NB4 (cell line): ENCODE data around the gene ANKRD7.

ENCODE experiments used
- DNase-seq: peaks from one replicate; pipeline ENCODE4 v3.0.0; 2010; ENCODE audit warnings: low read depth
- H3K4me3 ChIP-seq: one replicate; pipeline ENCODE4 v1.5.1; 2011; ENCODE audit warnings: mild to moderate bottlenecking, low read depth, low read length, moderate library complexity
- CTCF ChIP-seq: IDR thresholded peaks from one replicate; pipeline ENCODE4 v1.5.1; 2012; ENCODE audit warnings: low read depth, low read length
- MAX ChIP-seq: IDR thresholded peaks from 2 replicates; pipeline ENCODE4 v1.6.1; 2011; ENCODE audit warnings: low read depth, low read length
- MYC ChIP-seq: IDR thresholded peaks from 2 replicates; pipeline ENCODE4 v1.6.1; 2011; ENCODE audit warnings: low read depth, low read length
- POLR2A ChIP-seq: IDR thresholded peaks from 2 replicates; pipeline ENCODE4 v1.6.1; 2011; ENCODE audit warnings: mild to moderate bottlenecking; ENCODE audit not compliant: insufficient read length; ENCODE audit errors: extremely low read depth

Gene ANKRD7

GRCh38 chr7:118224521-118224920, at the start of gene ANKRD7:
ANKRD7 (plus strand) TSS chr7:118224704; CDS start chr7:118224831, 127 bp downstream.
- TF ChIP-seq CTCF (no peak), MYC (no peak)
- no peak within 1 kb of the TSS for H3K4me3 ChIP-seq
- no peak for DNase-seq

- DNase-seq = no peak
- TF ChIP-seq POLR2A (no peak), MYC (no peak), CTCF (no peak), MAX (no peak)
- H3K4me3 ChIP-seq = no peak overlapping the region
These were observed 48.8 kb upstream of the ANKRD7 start for GRCh38 chr7:118175740-118176139.

GRCh38 chr7:118179191-118179590, 45.3 kb upstream of the ANKRD7 start:
- DNase-seq = no peak
- no peak for TF ChIP-seq MAX
- no peak for TF ChIP-seq CTCF
- TF ChIP-seq MYC = no peak
- no peak for TF ChIP-seq POLR2A
- H3K4me3 ChIP-seq = no peak overlapping the region

- TF ChIP-seq MAX = no peak
- H3K4me3 ChIP-seq = peak overlapping the region; percentile 81
- no peak for DNase-seq
These were observed 41.7 kb upstream of the ANKRD7 start for GRCh38 chr7:118182593-118183427.

GRCh38 chr7:118183428-118183785, 41.1 kb upstream of the ANKRD7 start:
- no peak for DNase-seq
- H3K4me3 ChIP-seq = peak overlapping the region; percentile 81
- TF ChIP-seq CTCF (no peak), POLR2A (no peak), MAX (no peak), MYC (no peak)

- H3K4me3 ChIP-seq = peak within 1 kb of the TSS; percentile 81
- DNase-seq = peak; percentile 100
- TF ChIP-seq CTCF (no peak), MAX (peak; percentile 60), POLR2A (peak; percentile 90), MYC (peak; percentile 74)
These were observed 40.5 kb upstream of the ANKRD7 start, which contains the start of gene LSM8 for GRCh38 chr7:118183786-118184564. LSM8 (plus strand) TSS chr7:118184164; CDS start chr7:118184224, 60 bp downstream.
